Measurements from ENCODE around the gene NRG3.

The NRG3 gene

DNA sequence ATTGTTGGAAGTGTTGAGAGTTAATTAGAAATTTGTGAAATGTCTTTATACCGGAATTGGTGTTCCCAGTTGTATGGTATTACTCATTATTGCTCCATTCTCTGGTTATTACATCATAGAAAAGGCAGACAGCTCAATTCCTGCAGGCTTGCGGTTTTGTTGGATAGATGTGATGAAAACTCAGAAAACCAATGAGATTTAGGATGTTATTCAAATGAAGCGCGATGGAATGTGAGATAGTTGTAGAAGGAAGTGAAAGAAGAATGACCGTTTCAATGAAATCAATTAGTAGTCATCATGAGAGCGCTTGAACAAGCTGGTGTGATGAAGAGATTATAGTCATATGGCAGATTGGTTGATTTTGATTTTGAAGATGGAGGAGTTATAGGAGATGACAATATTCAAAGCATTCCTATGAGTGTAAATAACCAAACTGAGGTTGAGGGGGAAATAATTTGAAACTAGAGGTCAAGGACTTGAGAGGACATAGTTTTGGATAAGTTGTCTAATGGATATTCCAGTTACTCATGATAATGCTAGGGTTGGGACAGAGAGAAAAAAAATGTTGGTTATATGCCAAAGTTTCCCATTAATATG, 991.5 kb downstream of the NRG3 start:
- DNase-seq = no peak

DNA sequence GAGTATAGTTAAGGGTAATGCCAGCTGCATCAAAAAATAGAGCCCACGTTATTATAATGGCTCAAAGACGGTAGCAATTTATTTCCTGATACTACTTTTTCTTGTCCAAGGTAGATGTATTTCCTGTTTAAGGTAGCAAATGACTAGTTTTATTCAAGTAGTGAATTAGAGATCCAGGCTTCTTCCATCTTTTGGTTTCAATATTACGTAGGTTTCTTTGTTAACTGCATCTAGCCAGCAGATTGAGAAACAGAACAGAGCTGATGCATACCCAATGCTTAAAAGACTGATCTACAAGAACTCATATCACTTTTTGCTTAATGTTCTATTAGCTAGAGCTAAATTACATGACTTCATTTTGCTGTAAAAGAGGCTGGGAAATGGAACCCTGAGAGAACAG, 992.1 kb downstream of the NRG3 start:
- no peak for DNase-seq

DNA sequence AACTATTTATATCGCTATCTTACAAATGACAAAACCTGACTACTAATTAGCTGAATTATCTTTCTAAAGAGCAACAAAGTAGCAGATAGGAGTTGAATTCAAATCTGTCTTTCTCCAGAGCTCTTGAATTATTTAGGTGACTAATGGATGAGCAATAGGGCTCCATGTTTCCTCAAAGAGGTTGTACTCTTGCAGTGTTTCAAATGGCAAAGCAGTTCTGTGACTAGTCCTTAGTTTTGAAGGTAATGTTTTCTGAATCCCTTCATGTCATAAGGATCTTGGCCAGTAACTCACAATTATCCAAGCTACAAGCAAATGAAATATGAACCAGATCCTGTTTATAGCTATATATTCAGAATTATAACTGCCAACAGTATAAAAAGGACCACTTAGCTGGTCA, 999.7 kb downstream of the NRG3 start:
- no peak for DNase-seq

DNA sequence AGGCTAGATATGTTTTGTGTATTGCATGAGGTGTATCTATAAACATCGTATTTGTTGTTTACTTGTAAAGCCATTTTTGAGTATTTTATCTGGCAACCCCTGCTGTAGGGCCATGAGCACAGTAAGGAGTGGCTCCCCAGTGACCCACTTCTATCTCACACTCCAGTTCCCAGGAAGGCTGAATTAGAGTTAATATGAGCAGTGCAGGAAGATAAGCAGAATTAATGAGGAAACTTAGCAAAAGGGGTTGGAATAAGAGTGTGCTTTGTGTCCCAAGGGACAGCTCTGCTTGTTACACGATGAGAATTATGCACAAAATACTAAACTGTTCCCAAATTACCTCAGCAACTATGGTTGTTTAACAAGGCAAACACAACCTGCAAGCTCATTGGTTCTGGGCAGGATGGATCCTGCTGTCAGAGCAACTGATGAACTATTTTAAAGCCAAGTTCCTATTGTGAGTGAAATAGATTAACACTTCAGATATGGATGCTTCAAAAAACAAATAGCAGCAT, 1005.8 kb downstream of the NRG3 start:
- DNase-seq = no peak

DNA sequence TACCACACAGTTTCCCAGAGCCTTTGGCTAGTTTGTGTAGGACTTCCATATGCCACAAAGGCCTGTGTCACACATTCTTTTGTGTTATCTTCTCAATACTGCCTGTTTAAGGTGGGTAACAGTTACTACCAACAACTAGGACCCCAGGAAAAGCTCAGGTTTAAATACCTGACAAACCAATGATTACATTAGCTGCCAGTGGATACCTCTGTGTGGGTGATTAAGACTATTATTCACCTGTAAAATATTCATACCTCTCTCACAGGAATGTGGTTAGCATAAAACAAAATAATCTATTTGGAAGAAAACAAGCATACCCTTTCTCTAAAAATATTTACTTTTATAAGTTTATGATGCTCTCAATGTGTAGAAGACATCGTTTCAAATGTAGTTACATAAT, 1007.7 kb downstream of the NRG3 start:
- no peak for DNase-seq

DNA sequence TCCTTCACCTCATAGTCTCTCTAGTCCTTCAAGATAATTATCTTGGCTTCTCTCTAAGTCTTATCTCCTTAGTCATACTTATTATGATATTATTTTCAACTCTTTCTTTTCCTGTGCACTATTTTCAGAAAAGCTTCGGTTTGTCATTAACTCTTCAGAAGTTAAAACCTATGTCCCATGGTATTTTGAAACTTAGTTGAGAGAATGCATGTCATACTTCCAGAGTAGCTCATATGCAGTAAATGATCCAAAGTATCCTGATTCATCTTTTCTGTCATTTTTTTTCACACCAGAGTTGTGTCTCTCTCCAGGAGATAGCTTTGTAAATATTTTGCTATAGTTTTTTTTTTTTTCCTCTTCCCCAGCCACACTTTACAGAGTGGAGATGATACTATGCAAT, 1008.6 kb downstream of the NRG3 start:
- no peak for DNase-seq

DNA sequence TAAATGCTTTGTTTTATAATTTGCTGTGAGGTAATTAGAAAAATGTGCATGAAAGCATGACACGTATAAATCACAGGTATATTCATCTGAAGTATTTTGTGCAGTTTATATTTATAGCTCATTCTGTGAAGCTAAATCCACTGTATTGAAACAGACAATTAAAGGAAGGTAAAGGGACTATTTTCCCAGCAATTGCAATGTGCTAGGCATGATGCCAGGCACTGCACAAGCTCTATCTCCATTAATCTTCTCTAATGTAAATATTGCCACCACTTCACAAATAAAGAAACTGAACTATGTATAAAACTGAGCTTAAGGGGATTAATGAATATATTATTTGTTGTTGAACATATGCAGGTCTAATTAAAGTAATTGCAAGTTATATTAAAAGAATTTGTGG, 1012.5 kb downstream of the NRG3 start:
- DNase-seq = no peak

DNA sequence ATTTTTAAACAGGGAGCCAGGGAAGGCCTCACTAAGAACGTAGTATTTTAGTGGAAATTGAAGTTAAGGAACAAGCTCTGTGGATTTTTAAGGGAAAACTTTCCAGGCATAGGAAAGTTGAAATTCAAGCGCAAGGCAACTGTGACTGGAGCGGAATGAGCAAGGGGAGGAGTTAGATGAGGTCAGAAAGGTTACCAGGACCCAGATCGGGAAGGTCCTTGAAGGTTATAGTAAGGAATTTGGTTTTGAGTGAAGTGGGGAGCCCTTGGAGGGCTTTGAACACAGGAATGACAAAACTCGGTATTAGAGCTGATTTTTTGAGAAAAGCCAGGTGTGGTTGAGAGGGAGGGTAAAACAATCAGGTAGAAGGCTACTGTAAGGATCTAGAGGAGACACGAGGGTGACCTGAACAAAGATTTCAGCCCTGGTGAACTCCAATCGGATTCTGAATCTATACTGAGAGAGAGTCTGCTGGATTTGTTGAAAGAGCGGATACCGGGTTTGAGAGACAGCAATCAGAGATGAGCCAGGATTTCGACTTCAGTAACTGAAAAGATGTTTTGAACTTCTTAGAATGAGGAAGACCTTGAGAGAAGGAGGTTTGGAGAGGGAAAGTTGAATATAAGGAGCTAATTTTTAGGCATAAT, 1013.9 kb downstream of the NRG3 start:
- DNase-seq = no peak

DNA sequence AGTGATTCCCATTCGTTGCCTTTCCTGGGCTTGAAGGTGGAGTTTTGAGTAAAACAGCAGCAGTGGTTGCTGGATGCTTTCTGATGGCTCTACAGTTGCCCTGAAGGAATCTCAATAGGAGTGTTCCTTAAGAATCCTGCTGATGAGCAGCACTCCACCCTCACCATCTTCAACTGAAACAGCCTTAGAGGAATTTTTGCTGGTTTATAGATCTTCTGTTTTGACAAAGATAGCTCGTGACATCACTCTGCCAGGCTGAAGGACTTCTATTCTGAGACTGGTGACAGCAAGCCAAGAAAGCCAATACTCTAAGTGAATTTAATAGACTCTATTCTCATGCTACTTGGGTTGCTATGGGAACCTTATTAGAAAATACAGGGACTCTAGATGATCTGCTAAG, 1014.7 kb downstream of the NRG3 start:
- DNase-seq = no peak

DNA sequence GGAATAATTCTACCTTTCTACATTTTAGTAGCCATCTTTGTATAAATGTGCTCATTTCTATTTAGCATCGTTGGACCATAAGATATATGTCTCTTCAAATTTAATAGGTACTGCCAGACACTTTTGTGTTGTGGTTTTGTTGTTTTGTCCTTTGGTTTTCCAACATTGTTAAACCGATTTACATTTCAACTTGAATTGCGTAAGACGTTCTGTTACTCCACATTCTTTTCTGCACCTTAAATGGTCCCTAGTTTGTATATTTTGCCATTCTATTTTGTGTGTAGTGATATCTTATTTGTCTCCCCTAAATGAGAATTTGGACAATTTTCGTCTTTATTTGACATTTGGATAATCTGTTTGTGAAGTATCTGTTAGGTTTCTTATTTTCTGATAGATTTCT, 1015.6 kb downstream of the NRG3 start:
- DNase-seq = no peak

DNA sequence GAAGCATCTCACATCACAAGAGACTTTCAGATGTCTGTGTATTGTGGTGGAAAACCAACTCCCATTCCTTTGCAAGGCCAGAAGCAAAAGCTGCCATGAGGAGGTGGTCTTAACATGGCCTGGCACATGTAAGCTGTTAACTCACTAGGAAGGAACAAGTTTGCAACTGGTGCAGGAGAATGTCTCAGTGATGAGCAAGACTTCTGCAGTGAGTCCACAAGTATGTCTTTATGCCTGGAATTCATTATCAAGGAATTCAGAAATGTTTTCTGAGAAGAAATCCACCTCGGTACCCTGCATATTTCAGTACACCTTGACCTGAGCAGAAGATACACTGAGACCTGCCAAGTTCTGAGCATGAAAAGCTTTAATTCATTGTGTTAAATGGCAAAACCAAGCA, 1033.1 kb downstream of the NRG3 start:
- DNase-seq = no peak

DNA sequence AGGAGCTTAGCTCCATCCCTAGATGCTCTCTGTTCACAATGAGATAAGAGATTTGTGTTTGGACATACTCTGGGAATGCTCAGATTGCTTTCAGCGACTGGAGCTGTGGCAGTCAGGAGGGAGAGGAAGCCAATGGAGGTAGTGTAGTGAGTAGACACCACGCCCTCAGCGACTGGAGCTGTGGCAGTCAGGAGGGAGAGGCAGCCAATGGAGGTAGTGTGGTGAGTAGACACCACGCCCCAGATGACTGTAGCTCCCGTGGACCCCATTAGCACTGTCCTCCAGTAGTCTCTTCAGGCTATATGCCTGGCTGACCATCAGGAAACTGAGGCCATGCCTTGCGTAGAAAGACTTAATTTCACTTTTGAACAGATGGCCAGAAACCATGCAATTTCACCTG, 1033.8 kb downstream of the NRG3 start:
- no peak for DNase-seq

DNA sequence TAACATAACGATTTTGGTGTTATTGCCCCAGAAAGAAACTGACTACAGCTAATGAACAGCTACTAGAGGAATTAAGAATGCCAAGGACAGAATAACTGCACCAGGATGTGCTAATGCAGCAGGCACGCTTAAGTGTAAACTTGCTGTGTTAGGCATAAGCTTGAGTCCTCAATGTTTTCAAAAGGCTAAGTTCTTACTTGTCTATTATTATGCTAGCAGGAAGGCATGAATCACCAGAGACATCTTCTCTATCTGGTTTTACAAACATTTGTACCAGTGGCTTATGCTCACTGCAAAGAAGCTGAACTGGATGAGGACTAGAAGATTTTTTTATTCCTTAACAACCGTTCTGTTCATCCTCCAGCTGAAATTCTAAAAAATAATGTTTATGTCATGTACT, 1035.3 kb downstream of the NRG3 start:
- DNase-seq = no peak

DNA sequence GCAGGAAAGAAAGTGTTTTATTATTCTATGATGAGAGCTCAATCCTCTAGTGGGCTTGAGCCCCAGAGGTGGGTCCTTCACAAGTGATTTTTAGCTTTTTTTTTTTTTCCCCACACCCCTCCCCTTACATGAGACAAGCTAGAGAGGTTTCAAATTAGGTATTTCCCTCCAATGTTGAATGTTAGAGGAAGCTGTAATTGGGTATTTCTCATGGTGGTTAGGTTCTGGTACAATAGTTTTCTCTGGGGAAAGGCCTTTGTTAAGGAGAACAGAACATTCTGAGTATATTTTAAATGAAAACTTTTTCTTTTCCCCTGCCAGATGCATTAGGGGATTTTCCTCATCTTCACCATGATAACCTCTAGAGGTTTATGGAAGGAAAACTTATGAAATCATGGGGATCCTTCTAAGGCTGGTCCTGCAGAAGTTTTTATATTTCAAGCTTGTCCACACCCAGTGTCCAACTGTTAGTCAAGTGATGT, 1039.7 kb downstream of the NRG3 start:
- DNase-seq = no peak

DNA sequence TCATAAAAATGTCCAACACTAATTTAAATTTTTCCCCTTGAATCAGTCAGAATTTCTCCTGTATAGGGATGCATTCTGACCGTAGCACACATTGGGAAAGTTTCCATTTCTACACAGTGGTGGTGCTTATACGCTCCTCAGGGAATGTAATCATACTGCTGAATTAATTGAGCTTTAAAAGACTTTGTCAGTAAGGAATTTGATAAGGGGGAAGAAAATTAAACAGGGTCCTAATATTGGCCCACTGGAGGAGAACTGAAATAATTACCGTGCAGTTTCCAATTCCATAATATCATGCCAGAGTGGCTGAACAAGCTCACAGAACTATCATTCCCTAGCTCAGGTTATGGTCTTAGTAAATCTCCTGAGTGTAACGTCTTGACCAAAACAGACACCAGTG, 1041.9 kb downstream of the NRG3 start:
- DNase-seq = no peak

DNA sequence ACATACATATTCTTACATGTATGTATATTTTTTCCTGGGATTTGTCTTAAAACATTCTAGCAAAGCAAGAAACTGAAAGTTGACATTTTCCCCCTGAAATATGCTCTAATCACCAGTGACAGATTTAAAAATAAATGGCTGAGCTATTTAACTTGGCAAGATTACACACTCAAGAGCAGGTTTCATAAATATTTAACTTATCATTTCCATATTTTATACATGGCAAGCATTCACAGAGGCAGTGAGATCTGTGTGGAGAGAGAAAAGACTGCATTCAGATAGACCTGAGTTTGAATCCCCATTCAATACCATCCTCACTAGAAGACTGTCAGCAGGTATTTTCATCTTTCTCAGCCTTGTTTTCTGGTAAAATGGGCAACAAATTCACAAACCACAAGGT, 1043.0 kb downstream of the NRG3 start:
- no peak for DNase-seq

DNA sequence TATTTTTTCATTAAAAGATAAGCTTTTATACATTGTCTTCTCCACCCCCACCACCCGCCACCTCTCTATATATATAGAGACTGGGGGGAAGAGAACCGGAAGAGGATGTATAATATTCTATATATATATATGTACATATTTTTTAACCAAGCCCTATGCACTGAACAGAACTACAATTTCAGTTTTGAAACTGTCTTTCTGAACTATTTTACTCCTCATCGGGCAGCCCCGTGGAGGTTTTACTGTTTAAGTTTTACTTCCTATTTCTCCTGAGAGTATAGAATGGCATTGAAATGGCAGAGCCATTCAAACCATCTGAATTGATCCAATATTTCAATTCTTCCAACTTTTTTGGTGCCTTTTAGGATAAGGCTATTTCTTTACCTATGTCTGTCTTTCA, 1047.1 kb downstream of the NRG3 start:
- no peak for DNase-seq

DNA sequence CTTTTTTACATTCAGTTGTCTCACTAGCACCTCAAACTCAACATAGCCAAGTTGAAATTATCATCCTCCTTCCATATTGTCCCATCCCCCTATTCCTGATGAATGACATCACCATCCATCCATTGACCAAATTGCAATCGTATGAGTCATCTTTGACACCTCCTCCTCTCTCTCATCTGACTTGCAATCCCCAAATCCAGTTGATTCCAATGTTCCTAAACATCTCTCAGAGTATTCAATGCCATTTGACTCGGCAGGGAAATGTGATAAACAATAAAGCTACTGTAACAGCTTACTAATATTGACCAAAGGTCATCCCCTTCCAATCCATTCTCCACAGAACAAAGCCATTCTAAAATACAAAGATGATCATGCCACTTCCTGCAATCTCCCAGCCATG, 1047.8 kb downstream of the NRG3 start:
- DNase-seq = no peak

DNA sequence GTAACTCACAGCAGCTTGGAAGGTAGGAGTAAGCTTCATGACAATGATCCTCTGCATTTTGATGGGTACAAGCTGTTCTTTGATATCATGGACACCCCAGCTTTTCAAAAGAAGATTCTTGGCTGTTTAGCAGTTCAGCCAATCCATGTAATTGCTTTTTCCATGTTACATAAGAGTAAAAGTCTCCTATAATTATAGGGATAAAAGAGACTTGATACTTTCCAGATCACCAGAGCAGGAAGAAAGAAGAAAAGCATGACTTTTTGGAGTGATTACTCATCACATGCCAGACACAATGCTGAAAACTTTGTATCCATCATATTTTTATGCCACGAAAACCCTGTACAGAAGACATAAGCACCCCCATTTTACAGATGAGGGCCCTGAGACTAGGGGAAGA, 1049.7 kb downstream of the NRG3 start:
- DNase-seq = no peak

DNA sequence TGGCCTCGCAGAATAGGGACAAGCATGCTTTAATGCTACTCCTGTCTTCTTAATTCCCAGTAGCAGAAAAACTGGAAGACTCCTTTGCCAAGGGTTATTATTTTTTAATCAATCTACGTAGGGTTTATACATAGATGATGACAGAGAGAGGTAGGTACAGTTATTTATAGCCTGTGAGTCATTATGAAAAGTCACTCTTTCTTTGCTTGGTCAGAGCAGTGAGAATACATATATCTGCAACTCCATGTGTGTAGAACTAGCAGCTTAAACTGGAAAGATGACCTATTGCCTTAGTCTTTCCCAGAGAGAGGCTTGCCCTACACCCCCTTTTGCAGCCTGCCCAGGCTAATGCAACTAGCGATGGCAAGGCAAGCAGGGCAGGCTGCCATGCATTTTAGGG, 1050.6 kb downstream of the NRG3 start:
- no peak for DNase-seq

DNA sequence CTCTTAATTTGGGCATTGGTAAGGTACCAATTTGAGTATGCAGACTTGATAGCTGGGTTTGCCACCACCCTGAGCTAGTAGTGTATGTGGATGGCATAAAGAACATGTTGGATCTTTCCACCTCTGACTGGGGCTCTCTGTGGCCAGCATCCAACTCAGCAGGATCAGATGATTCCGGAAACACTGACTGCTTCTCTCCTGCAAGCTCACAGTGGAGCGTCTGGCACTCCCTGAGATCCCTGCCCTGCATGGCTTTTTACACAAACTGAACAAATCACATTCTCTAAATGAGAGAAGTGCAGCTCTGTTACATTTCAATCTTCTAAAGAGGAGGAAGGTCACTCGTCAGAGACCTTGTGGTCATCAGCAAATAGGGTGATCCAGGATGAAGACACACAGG, 1057.5 kb downstream of the NRG3 start:
- no peak for DNase-seq

DNA sequence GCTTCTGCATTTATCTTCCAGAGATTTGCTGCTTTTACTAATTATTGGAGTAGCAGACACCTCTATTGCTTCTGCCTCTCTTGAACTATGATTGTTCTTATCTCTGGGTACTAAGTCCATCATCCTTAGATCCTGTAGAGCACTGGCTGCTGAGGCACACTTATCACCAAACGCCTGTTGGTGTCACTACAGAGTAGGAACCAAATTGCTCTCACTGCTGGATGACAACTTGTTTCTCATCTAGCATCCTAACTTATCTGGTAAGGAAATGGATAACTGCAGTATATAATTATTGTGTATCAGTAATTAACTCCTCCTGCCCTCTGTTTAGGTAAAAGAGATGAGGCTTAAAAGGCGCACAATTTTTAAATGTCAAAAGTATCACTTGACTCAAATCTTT, 1059.4 kb downstream of the NRG3 start:
- DNase-seq = no peak

DNA sequence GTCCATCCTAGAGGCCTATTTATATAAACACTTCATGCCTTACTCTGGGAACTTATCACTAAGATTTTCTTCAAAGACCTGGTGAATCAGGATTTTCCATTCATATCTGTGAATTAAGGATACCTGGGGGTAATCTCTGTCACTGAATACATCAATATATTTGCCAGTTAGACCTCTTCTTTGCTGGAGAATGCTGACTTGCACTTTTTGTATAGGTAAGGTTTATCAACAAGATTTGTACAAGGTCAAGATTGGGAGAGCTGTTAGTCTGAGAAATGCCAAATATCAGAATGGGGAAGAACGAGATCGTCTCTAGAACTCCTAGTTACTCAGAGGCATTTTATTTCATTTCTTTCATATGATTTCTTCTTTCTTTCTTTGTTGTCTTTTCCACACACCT, 1060.0 kb downstream of the NRG3 start:
- no peak for DNase-seq

DNA sequence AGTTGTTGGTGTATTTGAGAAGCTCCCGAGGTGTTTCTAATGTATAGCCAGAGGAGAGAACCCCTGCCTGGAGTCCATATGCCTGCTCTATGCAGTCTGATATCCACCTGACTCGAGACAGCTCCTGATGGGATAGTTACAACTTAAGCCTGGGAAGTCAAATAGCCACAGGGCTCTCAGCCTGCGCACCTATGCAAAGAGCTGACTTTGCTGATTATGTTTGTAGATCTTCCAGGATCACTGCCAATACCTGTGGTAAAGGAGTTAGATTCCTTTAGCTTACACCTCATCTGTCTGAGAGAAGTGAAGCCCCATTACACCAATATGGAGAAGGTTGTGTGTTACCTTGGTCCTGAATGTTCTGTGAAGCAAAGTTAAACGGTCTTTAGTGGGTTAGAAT, 1063.3 kb downstream of the NRG3 start:
- no peak for DNase-seq
